Stimulated activated CD8-positive, alpha-beta memory T cell treated with anti-CD3 and anti-CD28 coated beads, Interleukin-4, amount 100 ng/mL, for 48 hours (primary cell): Measurements from ENCODE around the gene CRADD.
"Not testable (repeated sequence)": the region's sequence is repeated elsewhere in the genome, so short reads cannot be mapped to it uniquely, and the experiment has no call there.

Source experiments
- DNase-seq: peaks from one replicate; pipeline ENCODE4 v3.0.0-alpha.2; 2020

Gene CRADD

DNA sequence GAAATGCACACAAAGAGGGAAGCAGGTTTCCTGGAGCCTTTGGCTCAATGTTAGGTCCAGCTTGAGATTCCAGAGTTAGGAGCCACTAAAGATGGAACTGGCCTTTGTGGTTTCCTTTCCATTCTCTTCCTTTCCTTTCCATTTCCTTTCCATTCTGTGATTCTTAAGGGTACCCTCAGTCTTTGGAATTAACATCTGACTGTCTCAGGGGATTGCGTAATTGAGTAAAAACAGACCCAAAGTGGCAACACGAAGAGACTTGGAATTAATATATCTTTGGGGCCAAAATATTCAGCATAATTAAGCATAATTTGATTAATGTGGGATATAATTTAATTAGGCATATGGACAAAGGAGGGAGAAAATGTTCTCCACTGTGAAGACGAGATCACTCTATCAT is 205.6 kb downstream of the CRADD start:
- DNase-seq, result no peak

DNA sequence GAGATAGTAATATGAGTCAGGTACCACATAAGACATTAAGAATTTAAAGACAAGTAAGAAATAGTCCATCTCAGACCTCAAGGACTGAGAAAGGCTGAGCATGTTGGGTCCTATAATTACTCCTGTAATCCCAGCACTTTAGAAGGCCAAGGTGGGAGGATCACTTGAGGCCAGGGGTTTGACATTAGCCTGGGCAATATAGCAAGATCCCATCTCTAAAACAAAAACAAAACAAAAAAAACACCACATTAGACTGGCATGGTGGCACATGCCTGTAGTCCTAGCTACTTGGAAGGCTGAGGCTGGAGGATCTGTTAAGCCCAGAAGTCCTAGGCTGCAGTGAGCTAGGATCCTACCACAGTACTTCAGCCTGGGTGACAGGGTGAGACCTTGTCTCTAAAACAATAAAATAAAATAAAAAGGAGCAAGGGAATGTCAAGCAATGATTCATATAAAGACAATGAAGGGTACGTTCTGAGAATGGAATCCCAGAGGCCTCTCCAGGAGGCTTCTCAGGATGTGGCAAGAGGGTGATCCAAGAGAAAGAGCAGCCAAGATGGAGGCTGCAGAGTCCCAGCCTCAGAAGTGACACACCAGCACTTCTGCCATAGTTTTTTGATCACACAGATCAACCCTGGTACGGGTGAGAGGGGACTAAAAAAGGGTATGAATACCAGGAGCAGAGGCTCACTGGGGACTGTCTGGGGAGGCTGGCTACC is 206.4 kb downstream of the CRADD start:
- DNase-seq, result no peak

DNA sequence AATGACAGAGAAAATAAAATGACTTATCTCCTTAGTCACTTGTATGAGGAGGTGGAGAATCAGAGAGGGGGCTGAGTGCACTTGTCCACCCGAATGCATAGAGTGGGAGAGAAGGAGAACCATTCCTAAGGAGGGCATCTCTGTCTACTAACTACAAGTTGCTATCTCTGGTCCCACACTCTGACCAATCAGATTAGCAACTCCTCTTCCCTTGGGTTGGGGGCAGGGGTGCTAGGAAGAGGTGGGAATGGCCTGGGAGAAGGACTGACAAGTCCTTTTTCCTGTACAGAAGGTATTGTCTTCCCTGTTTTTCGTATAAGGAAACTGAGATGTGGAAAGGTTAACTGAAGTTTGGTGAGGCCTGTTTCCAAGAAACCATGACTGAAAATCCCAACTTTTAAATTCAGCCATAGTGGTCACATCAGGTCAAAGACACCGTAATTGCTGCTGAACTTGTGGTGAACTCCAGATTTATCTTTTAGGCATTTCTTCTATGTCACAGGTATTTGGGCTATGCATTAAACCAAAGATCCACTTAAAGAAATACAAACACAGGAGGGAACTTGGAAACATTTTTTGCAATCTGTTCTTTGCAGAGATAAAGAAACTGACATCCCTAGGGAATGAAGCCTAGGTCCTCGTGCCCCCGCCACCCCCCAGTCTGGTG is 207.8 kb downstream of the CRADD start:
- no peak for DNase-seq

DNA sequence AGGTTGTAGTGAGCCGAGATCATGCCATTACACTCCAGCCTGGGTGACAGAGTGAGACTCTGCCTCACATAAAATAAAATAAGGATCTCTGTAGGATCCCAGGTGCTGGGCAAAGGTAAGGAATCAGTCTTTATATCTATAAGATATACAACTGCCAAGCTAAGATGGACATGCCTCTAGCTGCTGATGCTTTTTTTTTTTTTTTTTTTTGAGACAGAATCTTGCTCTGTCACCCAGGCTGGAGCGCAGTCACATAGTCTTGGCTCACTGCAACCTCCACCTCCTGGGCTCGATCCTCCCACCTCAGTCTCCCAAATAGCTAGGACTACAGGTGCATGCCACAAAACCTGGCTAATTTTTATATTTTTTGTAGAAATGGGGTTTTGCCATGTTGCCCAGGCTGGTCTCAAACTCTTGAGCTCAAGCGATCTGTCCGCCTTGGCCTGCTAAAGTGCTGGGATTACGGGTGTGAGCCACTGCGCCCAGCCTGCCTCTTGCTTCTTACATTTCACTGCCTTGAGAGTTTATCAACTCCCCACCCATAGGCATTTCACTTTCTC is 208.9 kb downstream of the CRADD start:
- not testable (repeated sequence) for DNase-seq

DNA sequence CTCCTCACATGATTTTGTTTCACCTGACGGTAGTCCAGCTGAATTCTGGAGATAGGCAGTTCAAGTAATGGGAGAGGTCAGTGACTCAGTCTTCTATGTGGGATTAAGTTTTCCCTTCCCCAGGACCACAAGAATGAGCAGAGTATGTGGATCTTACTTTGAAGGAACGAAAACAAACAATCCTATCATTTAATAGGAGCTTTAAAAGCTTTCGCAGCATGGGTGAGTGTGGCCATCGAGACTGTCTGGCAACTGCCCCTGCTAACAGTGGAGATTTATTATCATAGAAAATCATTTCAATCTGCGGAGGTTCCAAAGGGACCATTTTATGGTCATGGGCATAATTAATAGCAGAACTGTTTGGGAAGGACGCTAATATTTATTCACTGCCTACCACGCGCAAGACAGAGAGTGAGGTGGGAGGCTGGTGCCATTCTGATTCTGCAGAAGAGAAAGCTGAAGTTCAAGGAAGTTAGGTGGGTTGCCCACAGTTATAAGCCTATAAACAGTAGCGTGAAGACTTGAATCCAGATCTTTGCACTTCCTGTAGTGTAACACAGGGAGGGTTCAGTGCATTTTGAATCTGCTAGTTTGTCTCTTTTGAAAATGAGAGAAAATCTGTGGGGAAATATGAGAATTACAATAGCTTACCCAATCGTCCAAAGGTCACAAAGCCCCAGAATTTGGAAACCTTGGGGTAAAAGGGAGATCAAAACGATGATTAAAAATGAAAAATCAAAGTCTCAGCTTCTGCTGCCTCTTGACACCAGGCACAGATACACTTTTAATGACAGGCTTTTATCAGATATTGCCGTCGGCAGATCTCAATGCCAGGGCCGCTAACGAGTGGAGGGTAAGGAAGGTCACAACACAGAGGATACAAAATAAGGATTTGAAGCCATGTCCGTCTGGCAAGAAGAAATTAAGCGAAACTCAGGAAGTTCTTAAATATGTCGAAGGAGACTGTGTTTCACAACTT is 209.6 kb downstream of the CRADD start:
- DNase-seq, result no peak

DNA sequence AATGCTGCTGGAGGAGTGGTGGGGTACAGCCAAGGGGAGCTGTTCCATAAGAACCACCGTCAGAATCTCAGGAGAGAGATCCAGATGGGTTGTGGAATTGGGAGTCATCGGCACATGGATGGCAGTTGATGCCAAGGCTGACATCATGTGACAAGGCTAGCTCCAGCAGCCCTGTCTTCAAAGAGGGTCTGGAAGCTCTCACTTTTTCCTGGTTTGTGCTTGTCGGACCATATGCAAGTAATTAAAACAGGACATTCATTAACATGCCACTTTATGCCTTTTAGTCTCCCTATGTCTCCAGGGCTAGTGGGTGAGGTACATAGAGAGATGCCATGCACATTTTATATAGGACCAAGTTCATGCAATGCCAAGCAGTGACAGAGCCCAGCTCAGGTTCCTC is 211.8 kb downstream of the CRADD start:
- no peak for DNase-seq

DNA sequence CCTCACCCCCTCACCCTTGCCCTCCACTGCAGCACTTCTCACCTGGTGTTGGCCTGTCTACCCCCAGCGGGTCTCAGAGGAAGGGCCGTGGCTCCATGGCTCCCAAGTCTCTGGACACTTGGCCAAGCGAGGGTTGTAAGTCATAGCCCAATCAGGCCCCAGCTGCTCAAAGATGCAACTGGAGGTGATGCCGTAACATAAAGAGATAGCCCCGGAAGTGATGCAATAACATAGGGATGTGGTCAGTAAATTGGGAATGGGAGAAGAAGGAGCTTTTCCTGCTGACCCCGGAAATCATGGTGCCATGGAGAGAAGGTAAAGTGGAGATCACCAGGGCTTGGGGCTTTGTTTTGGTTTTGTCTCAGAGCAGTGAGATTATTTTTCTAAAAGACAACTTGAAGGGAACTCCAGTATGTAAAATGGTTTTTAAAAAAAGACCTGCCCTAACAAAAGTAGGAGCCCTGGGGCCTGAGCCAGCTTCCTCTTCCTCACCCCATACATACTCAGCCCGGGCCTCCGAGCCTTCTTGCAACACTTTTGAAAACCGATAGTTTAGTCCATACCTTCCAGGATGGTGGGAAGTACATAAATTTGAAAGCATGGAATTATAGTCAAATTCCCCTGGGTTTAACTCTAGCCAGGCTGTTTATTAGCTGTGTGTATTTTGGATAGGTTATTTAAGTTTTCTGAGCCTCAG is 212.5 kb downstream of the CRADD start:
- no peak for DNase-seq

DNA sequence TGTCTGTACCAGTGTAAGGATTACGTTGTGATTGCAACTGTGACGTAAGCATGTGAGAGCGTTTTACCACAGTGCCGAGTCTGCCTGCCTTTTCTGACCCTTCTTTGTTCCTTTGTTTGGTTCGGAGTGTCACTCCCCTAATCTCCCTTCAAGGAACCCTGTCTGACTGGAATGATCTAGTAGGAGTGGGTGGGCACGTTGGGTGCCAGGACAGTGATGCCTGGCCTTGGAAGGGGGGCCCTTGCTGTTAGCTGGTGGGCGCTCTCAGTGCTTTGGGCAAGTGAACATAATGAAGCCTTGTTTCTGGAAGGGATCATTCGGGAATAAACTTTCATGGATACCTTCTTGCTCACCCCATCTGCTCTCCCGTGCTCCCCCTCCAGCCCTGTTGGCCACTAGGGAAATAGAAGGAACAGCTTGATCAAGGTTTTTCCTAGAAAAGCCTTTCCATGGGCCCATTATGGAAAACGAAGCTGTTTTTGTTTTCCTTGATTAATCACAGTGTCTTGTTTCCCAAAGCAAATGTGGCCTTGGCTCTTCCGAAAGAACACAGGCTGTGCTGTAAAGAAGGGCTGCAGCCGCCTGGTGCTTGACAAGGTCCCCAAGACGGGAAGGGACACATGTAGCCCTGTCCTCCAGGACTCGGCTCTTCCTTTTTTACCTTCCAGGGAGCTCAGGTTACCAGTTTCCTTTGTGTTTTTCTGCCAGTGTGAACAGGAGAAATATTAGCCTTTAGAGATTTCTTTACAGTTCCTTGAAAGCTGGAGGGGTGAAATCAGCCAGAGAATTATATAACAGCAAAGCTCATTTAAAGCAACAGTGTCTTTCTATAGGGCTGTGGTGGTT is 215.5 kb downstream of the CRADD start:
- DNase-seq, result no peak

DNA sequence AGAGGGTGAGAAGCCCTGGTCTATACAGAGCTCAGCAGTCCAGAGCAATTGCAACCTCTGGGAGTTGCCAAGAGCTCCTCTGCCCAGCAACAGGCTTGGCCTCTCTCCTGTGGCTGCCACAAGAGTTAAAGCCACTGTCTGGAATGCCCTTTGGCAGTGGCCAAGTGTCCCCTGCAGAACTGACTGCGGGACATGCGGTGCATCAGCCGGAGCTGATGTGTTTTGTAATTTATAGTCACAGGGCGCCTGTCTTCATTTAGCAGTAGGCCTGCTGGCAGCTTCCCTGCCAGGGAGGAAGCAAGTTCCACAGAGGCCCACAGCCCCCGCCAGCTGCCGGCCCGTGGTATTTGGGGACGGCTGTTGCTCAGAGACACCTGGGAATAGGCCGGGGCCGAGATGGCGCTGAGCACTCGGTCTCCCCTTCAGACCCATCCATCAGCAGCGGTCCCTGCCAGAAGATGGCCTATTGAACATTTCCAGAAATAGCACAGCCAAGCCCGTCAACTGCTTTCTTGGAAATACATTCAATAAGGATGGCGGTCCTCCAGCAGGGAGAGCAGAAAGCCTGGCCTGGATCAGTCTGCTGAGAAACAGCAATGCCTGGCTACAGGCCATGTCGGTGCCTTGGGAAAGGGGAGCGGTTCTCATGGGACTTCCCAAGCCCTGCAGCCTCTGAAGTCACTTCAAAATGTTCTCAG is 217.4 kb downstream of the CRADD start:
- DNase-seq, result no peak

DNA sequence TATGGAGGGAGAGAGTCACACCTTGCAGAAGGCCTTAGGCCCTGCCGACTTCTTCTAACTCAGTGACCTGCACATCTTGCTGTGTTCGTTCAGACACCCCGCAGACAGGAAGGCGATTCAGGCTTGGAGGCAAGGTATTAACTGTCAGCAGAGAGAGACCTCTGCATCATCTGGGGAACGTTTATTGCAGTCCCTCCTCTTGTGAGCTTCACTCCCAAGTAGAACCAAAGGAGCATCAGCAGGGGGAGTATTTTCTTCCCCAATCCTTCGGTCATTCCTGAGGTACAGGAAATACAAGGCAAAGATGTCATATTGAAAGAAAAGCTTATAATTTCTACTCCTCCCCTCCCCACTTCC is 217.9 kb downstream of the CRADD start:
- DNase-seq, result no peak

DNA sequence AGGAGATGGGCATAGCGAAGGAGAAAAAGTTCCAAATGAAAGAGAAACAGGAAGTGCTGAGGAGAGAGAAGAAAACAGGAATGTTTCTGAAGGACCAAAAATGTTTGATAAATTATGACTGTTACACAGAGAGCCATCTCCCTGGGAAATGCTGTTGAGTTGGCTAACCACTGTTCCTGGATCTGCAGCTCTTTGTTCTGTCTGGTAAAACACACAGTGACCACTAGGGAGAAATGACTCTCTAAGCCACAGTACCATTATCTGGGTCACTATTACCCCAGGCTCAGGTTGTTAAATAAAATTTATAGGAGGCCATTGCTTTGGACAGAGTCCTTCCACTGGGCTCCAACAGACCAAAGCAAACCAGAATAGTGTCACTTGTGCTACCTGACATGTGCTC is 219.3 kb downstream of the CRADD start:
- DNase-seq, result no peak

DNA sequence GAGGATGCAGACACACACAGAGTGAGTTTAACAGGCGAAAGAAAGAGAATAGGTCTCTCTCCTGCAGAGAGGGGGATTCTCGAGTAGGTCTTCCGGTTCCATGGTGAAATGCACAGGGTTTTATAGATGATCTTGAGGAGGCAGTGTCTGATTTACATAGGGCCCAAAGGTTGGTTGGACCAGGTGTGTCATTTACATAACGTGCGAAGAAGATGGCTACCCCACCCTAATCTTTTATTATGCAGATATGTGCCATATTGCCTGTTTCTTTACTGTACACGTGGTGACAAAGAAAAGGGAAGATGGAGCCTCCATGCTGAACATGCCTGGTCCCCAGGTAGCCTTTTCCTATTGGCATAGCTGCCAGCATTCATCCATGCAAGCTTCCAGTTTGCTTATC is 219.8 kb downstream of the CRADD start:
- DNase-seq, result no peak

DNA sequence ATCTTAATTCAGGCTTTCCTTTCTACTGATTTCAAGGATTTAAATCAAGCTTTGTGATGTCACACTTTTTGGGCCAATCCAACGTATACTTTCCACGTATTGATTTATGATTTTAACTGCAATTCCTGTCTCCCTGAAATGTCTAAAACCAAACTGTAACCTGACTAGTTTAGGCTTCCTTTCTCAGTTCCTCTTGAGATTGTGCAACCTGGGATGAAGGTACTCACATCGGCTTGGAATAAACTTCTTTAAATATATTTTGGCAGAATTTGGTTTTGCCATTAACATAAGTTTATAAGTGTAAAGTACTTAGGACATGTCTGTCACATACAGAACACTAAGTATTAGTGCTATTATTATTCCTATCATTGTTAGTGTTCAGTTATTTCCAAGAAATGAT is 224.6 kb downstream of the CRADD start:
- no peak for DNase-seq

DNA sequence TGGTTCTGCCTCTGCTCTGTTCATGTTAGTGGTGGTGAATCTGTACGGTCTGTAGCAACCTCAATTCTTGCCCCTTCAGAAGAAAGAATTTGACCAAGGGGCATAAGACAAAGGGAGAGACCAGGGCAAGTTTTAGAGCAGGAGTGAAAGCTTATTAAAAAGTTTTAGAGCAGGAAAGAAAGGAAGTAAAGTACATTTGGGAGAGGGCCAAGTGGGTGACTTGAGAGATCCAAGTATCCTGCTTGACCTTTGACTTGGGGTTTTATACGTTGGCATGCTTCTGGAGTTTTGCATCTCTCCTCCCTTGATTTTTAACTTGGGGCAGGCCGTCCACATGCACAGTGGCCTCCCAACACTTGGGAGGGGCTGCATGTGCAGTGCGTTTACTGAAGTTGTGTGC is 225.0 kb downstream of the CRADD start:
- DNase-seq, result no peak

DNA sequence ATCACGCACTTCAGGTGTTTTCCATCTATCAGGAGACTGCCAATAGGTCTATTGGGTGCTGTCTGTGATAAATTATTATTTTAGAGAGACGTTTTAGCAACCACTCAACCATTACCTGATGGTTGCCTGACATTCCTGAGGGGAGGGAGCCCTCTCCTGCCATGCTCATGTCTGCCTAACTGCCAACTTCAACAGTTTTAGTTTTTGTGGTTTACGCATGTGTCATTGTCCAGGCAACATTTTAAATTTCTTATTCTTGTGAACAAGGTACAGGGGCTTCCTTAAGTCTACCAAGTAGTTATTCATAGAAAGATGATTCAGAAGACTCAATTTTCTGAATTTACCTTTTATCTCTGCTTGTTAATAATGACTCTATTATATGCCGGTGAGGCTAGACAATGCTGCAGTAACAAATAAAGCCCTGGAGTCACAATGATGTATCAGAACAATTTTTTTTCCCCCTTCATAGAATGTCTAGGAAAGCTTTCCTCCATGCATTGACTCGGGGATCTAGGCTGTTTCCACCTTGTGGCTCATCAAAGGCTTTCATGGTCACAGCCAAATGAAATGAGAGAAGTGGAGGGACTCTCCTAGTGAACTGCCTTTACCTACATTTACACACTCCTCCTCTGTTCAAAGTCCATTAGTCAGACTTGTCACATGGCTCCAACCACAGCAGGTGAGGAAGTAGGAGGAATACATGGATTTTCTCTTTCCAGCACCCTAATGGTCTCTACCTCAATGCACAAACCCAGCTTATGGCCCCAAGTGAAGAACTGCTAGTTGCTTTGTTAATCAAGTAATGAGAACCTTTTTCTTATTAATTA is 225.8 kb downstream of the CRADD start:
- no peak for DNase-seq

DNA sequence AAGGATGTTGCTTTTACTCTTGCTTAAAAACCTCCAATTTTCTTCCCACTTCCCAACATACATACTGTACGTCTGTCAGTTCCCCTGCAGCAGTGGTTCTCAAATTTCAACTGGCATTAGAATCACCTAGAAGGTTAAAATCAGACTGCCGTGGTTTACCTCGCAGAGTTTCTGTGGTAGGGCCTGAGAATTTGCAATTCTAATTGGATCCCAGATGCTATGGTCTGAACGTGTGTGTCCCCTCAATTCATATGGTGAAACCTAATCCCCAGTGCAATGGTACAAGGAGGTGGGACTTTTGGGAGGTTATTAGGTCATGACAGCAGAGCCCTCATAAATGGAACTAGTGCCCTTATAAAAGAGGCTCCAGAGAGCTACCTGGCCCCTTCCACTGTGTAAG is 226.9 kb downstream of the CRADD start:
- DNase-seq, result no peak

DNA sequence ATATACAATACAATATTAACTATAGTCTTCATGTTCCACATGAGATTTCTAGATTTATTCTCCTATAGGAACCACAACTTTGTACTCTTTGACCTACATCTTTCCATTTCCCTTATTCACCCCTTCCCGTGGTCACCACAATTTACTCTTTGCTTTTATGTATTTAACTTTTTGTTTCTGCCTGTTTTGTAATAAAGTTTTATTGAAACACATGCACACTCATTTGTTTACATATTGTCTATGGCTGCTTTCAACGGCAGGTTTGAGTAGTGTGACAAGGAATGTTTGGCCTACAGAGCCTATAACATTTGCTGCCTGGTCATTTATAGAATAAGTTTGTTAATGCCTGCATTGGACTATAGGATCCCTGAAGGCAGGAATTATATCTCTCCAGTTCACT is 231.1 kb downstream of the CRADD start:
- no peak for DNase-seq

DNA sequence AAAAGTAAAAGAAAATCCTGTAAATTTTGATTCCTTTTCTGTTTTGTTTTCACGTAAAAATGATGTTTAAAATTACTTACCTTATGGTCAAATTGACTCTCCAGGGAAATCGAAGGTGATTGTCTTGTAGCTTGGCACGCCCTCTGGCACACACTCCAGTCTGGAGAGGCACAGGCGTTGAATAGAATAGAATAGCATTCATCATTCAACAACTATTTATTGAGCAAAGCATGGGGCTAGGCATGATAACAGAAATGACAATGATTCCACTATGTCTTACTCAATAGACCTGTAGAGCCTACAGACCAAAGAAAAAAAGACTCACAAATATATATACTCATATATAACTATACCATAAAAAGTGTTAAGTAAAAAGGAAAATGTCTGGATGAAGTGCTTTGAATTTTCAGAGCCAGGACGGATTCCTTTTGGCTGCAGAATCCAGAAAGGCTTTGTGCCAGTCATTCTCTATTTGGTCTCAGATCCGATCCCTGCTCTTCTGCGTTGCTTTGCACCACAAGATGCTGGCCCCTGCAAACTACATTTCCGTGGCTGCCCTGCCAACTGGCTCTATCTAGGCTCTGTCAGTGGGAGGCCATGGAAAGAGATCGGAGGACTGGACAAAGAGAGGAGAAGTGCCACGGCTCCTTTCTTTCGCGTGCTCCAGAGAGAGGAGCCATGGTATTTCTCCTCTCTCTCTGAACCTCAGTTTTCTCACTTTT is 231.8 kb downstream of the CRADD start:
- no peak for DNase-seq

DNA sequence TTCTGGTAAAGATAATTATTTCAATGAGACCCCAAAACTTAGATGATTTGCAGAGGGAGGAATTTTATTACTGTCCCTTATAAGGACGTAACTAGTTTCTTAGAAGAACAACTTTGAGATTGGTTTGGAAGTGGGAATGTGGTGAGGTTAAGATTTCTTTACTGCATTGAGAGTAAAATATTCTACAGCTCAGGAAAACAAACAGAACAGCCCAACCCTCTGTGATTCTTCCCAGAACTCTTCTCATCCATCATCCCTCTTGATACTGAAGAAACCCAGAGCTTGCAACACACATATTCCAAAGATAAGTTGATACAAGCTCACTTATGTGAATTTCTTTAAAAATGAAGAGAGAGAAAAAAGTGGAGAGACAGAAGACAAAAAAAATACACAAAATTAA is 234.2 kb downstream of the CRADD start:
- no peak for DNase-seq
